K562 (cell line): ENCODE results near the gene SIGLEC6. TPM values are rescaled to one million over a fixed set of nuclear protein-coding genes. Genes with fewer than 3 reads are reported as not detected.

Source experiments
- ATF4 ChIP-seq: fragments of 450-650 bp; formaldehyde crosslinking; IDR thresholded peaks from 2 replicates; pipeline ENCODE4 v1.4.0; 2022; ENCODE audit warnings: mild to moderate bottlenecking, moderate library complexity
- ETV6 ChIP-seq, 3 experiments: fragments of 150-350 bp in 1 of 3; sonication (generic) in 1 of 3; formaldehyde crosslinking in 1 of 3; IDR thresholded peaks; 2 replicates each; pipeline versions ENCODE4 v1.6.1 to v1.8.0; 2014 to 2022; ENCODE audit warnings: borderline replicate concordance in 2 of 3, low read depth in 2 of 3, antibody characterized with exemption in 1 of 3, low read length in 1 of 3, mild to moderate bottlenecking in 1 of 3, missing genetic modification reagents in 1 of 3
- FOSL1 ChIP-seq: fragments of 200-800 bp; sonication (Bioruptor generic); conservative IDR thresholded peaks from 2 replicates; pipeline ENCODE4 v1.6.1; 2016; ENCODE audit warnings: missing genetic modification characterization, missing compliant biosample characterization
- MAZ ChIP-seq, 2 experiments: fragments of 450-650 bp in 1 of 2; sonication (generic) in 1 of 2; formaldehyde crosslinking; IDR thresholded peaks in 1 of 2; conservative IDR thresholded peaks in 1 of 2; 2 replicates each; pipeline versions ENCODE4 v1.4.0 to v1.5.0; 2020; ENCODE audit warnings: mild to moderate bottlenecking in 1 of 2, missing genetic modification reagents in 1 of 2
- NCOA2 ChIP-seq, 2 experiments: fragments of 450-650 bp; IDR thresholded peaks; 2 replicates each; pipeline ENCODE4 v1.6.1; 2018; ENCODE audit warnings: mild to moderate bottlenecking in 2 of 2, moderate library complexity in 1 of 2; ENCODE audit not compliant: partially characterized antibody in 2 of 2
- NEUROD1 ChIP-seq: fragments of 150-350 bp; IDR thresholded peaks from 2 replicates; pipeline ENCODE4 v1.6.1; 2014; ENCODE audit warnings: borderline replicate concordance, low read length, low read depth; ENCODE audit not compliant: partially characterized antibody
- NRF1 ChIP-seq, 2 experiments: fragments of 450-650 bp; IDR thresholded peaks in 1 of 2; conservative IDR thresholded peaks in 1 of 2; 2 replicates each; pipeline ENCODE4 v1.6.1; 2014; ENCODE audit warnings: mild to moderate bottlenecking in 2 of 2
- STAT5B ChIP-seq: fragments of 250-450 bp; sonication (Bioruptor Pico); IDR thresholded peaks from 2 replicates; pipeline ENCODE4 v1.8.0; 2021; ENCODE audit warnings: mild to moderate bottlenecking, inconsistent platforms
- TEAD1 ChIP-seq, 2 experiments: fragments of 450-650 bp in 1 of 2; sonication (generic) in 1 of 2; formaldehyde crosslinking; IDR thresholded peaks; 2 replicates each; pipeline versions ENCODE4 v1.4.0 to v1.8.0; 2020 to 2022; ENCODE audit warnings: mild to moderate bottlenecking in 2 of 2, missing genetic modification reagents in 1 of 2
- TFAP4 ChIP-seq: sonication (generic); formaldehyde crosslinking; IDR thresholded peaks from 2 replicates; pipeline ENCODE4 v1.8.0; 2022; ENCODE audit warnings: missing genetic modification reagents, mild to moderate bottlenecking, moderate library complexity, borderline replicate concordance
- THRB ChIP-seq: fragments of 450-650 bp; formaldehyde crosslinking; conservative IDR thresholded peaks from 2 replicates; pipeline ENCODE4 v1.4.0; 2022; ENCODE audit warnings: mild to moderate bottlenecking, missing genetic modification characterization
- ZNF24 ChIP-seq: fragments of 450-650 bp; IDR thresholded peaks from 2 replicates; pipeline ENCODE4 v1.6.1; 2016
- ZNF274 ChIP-seq: IDR thresholded peaks from 2 replicates; pipeline ENCODE4 v1.6.1; 2011; ENCODE audit warnings: low read depth, mild to moderate bottlenecking, low read length, moderate library complexity, borderline replicate concordance
- polyA plus RNA-seq, 8 experiments: library from polyadenylated mRNA; depleted of rRNA in 4 of 8; stranded (reverse) in 5 of 8; unstranded in 3 of 8; fragments of >200 nt; fragmentation: Nextera tagmentation in 2 of 8; fragmentation: Illumina TruSeq in 1 of 8; extraction: Ambion mirVana in 2 of 8; extraction: Trizol in 1 of 8; gene quantifications; 2 replicates each; pipeline versions ENCODE4 v1.2.1 to v1.2.3, GENCODE V29; 2011 to 2014; ENCODE audit warnings: inconsistent platforms in 1 of 8, missing spikeins in 1 of 8
- total RNA-seq, 7 experiments: library from RNA; depleted of rRNA in 6 of 7; stranded (reverse); fragments of >200 nt in 6 of 7; fragmentation: Illumina TruSeq in 2 of 7; extraction: Trizol in 2 of 7; gene quantifications; 2 replicates each; pipeline versions ENCODE4 v1.2.1 to v1.2.3, GENCODE V29; 2011 to 2021; ENCODE audit warnings: low replicate concordance in 1 of 7
- TF ChIP-seq, protein P1 (sequence below): fragments of 450-650 bp; IDR thresholded peaks from 2 replicates; pipeline ENCODE4 v1.6.1; 2016
- TF ChIP-seq, protein P2 (sequence below): sonication (generic); formaldehyde crosslinking; IDR thresholded peaks from 2 replicates; pipeline ENCODE4 v1.9.0; 2022; ENCODE audit warnings: mild to moderate bottlenecking, missing genetic modification reagents

SIGLEC6 gene
- total and polyA plus RNA-seq, 9 of the 15 experiments (the other 6 are each of a cell fraction or from before 2014, with no cell fraction given), result 0.03 to 17.5 (median 0.71) TPM

GRCh38 chr19:51531349-51532315 lies at the start of gene SIGLEC6 (continued):
- TF ChIP-seq THRB, result no peak
- peak; percentile 45 to 72; a peak in 2 of 4 replicates for TF ChIP-seq MAZ (CRISPR knock-in tag; conservative IDR thresholded peaks at IDR 0.05 in 1 of 2, IDR thresholded peaks at IDR 0.05 in 1 of 2)
- peak; percentile 37 for TF ChIP-seq NEUROD1
- TF ChIP-seq ZNF274, result no peak
- no peak for TF ChIP-seq NCOA2 (IDR thresholded peaks at IDR 0.05; ENCODE audit: partially characterized antibody in 2 of 2)
- no peak for TF ChIP-seq ETV6 (IDR thresholded peaks at IDR 0.05; ENCODE audit: borderline replicate concordance in 1 of 2, low read depth in 2 of 2, low read length in 1 of 2)
- TF ChIP-seq ETV6 (CRISPR knock-in tag; IDR thresholded peaks at IDR 0.05; ENCODE audit: borderline replicate concordance), result no peak
- peak in 1 of 2 experiments; percentile 13; a peak in 1 of 4 replicates for TF ChIP-seq NRF1 (conservative IDR thresholded peaks at IDR 0.05 in 1 of 2, IDR thresholded peaks at IDR 0.05 in 1 of 2)
- TF ChIP-seq TEAD1 (CRISPR knock-in tag; IDR thresholded peaks at IDR 0.05), result 0 out of 4 replicates have a peak, but pooled peaks of 1 of the 2 experiments have one; percentile 21
- TF ChIP-seq FOSL1, result peak; percentile 43; the same call in 1 of the 2 replicates
- TF ChIP-seq, protein P1, sequence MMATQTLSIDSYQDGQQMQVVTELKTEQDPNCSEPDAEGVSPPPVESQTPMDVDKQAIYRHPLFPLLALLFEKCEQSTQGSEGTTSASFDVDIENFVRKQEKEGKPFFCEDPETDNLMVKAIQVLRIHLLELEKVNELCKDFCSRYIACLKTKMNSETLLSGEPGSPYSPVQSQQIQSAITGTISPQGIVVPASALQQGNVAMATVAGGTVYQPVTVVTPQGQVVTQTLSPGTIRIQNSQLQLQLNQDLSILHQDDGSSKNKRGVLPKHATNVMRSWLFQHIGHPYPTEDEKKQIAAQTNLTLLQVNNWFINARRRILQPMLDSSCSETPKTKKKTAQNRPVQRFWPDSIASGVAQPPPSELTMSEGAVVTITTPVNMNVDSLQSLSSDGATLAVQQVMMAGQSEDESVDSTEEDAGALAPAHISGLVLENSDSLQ, result no peak
- 0 out of 2 replicates have a peak, but pooled peaks have one; percentile 10 for TF ChIP-seq ATF4 (CRISPR knock-in tag)
- TF ChIP-seq TFAP4, result peak; percentile 43
- TF ChIP-seq STAT5B, result no peak
- TF ChIP-seq, protein P2, sequence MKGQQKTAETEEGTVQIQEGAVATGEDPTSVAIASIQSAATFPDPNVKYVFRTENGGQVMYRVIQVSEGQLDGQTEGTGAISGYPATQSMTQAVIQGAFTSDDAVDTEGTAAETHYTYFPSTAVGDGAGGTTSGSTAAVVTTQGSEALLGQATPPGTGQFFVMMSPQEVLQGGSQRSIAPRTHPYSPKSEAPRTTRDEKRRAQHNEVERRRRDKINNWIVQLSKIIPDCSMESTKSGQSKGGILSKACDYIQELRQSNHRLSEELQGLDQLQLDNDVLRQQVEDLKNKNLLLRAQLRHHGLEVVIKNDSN (CRISPR knock-in tag), result peak; percentile 61
- TF ChIP-seq ZNF24, result peak; percentile 99
